GM12891 (cell line): ENCODE results near the gene PARP12.

Source experiments
- PAX5 ChIP-seq: IDR thresholded peaks from 2 replicates; pipeline ENCODE4 v1.6.1; 2011; ENCODE audit warnings: low read length, moderate library complexity, mild to moderate bottlenecking; ENCODE audit not compliant: insufficient read depth, severe bottlenecking
- POLR2A ChIP-seq: IDR thresholded peaks from 2 replicates; pipeline ENCODE4 v1.6.1; 2011; ENCODE audit warnings: low read depth, low read length, control low read depth
- TAF1 ChIP-seq: IDR thresholded peaks from 2 replicates; pipeline ENCODE4 v1.6.1; 2011; ENCODE audit warnings: low read depth, low read length, control low read depth

DNA sequence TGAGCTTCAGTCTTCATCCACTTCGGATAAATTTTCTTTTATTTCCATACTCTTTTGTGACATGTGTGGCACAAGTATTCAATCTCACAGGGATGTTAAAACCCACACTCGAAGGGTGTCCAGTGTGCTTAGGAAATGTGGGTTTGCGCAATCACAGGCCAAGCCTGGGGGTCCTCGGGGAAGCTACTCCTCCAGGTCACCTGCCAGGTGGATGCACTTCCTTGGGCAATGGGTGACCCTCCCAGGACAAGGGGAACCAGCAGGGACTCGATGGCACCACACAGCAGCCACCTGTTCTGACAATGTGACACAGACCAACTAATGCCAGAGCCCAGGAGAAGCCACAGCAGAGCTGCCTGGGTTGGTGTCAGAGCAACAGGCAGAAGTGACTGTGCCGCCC is 39.0 kb downstream of the PARP12 start:
- TF ChIP-seq POLR2A (no peak), TAF1 (no peak), PAX5 (no peak)
